NB4 (cell line): ENCODE data around the gene SHLD2.
"Not testable (repeated sequence)": the region's sequence is repeated elsewhere in the genome, so short reads cannot be mapped to it uniquely, and the experiment has no call there.

ENCODE experiments used
- MYC ChIP-seq: IDR thresholded peaks from 2 replicates; pipeline ENCODE4 v1.6.1; 2011; ENCODE audit warnings: low read depth, low read length
- POLR2A ChIP-seq: IDR thresholded peaks from 2 replicates; pipeline ENCODE4 v1.6.1; 2011; ENCODE audit warnings: mild to moderate bottlenecking; ENCODE audit not compliant: insufficient read length; ENCODE audit errors: extremely low read depth
- TF ChIP-seq, protein P1 (sequence below): IDR thresholded peaks from one replicate; pipeline ENCODE4 v1.5.1; 2012; ENCODE audit warnings: low read depth, low read length

DNA sequence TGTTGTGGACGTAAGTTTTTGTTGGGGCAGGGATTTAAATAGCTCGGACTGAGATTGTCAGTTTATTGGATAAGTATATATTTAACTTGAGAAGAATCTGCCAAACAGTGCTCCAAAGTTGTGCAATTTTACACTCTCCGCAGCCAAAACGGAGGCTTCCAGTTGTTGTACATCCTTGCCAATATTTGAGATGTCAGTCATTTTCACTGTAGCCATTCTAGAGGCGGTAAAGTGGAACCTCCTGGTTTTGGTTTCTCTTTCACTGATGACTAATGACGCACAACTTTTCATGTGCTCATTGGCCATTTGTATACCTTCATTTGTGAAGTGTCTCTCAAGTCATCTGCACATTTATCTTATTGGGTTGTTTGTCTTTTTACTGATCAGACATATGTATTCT, 105.9 kb downstream of the SHLD2 start:
- TF ChIP-seq, protein P1, sequence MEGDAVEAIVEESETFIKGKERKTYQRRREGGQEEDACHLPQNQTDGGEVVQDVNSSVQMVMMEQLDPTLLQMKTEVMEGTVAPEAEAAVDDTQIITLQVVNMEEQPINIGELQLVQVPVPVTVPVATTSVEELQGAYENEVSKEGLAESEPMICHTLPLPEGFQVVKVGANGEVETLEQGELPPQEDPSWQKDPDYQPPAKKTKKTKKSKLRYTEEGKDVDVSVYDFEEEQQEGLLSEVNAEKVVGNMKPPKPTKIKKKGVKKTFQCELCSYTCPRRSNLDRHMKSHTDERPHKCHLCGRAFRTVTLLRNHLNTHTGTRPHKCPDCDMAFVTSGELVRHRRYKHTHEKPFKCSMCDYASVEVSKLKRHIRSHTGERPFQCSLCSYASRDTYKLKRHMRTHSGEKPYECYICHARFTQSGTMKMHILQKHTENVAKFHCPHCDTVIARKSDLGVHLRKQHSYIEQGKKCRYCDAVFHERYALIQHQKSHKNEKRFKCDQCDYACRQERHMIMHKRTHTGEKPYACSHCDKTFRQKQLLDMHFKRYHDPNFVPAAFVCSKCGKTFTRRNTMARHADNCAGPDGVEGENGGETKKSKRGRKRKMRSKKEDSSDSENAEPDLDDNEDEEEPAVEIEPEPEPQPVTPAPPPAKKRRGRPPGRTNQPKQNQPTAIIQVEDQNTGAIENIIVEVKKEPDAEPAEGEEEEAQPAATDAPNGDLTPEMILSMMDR, result not testable (repeated sequence)
- TF ChIP-seq MYC, POLR2A: not testable (repeated sequence)
